HG02870 (cell line): ENCODE results near the gene RFXAP.

Source experiments
- ATAC-seq: cut with Tn5 transposase; IDR thresholded peaks from one replicate; pipeline ENCODE4 v1.9.1; 2021; ENCODE audit warnings: mild to moderate bottlenecking, moderate library complexity; ENCODE audit not compliant: unreplicated experiment

The RFXAP gene

GRCh38 chr13:36862722-36863121, 43.7 kb downstream of the RFXAP start:
- ATAC-seq: no peak

- no peak for ATAC-seq
These were observed 46.2 kb downstream of the RFXAP start for GRCh38 chr13:36865265-36865664.

- ATAC-seq: no peak
These were observed 47.2 kb downstream of the RFXAP start for GRCh38 chr13:36866232-36866631.

- ATAC-seq: no peak
These were observed 51.1 kb downstream of the RFXAP start for GRCh38 chr13:36870050-36870692.

GRCh38 chr13:36872621-36873020, 53.6 kb downstream of the RFXAP start:
- no peak for ATAC-seq

- no peak for ATAC-seq
These were observed 56.4 kb downstream of the RFXAP start for GRCh38 chr13:36875431-36875830.

GRCh38 chr13:36875961-36876360, 56.9 kb downstream of the RFXAP start:
- ATAC-seq: no peak
